Activated CD8-positive, alpha-beta memory T cell treated with anti-CD3 and anti-CD28 coated beads, Interleukin-2, amount 50 U/mL, for 24 hours (primary cell): ENCODE results near the gene TBX15.
"Not testable (repeated sequence)": the region's sequence is repeated elsewhere in the genome, so short reads cannot be mapped to it uniquely, and the experiment has no call there.

Source experiments
- DNase-seq: peaks from one replicate; pipeline ENCODE4 v3.0.0-alpha.2; 2020; ENCODE audit errors: extremely low read depth

TBX15 gene

DNA sequence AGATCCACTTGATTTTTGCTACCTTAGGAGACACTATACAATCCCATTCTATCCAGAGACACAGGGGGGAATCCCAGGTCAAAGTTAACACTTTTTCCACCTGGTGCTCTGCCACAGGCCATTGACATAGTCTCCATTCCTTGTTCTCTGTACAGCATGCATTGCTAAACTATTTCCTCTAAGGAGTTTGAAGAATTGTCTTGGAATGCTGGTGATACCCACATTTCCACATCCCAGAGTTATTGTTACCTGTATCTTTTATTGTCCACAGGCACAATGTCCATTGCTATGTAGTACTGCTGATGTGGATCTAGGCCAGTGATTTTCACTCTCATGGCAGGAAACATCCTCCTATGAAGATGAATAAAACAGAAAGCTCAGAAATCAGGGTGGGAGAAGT lies 61.9 kb downstream of the TBX15 start:
- DNase-seq: no peak

DNA sequence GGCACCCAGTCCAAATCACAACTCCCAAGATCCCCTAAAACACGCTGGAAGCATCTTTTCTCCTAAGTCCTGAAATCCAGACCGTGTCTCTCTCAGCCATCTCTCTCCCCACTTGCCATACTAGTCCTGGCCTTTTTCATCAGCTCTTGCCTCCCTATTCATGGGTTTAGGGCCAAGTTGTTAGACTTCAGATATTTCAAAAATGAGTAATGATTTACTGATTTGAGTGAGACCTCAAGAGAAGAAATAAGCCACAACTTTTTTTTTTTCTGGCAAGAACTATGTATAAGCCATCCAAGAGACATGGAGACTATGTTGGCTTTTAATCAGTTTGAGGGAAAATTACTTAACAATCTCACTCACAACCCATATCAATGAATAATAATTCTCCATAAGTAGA lies 62.5 kb downstream of the TBX15 start:
- no peak for DNase-seq

DNA sequence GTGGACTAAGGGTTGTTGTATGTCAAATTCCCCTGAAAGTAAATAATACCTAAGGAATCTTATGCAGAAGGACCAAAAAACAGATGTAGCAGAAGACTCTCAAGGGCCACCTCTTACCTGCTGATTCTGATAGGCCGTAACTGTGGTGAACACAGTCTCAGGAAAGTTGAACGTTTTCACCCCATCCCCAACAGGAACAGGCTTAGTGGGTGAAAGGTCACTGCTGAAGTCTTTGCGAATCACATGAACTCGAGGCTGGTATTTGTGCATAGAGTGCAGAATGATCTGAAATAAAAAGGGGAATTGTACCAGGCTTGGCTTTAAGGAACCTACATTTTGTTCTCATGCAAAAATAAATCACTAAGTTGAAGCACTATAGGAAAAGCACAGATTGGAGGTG lies 64.8 kb downstream of the TBX15 start:
- DNase-seq: no peak

DNA sequence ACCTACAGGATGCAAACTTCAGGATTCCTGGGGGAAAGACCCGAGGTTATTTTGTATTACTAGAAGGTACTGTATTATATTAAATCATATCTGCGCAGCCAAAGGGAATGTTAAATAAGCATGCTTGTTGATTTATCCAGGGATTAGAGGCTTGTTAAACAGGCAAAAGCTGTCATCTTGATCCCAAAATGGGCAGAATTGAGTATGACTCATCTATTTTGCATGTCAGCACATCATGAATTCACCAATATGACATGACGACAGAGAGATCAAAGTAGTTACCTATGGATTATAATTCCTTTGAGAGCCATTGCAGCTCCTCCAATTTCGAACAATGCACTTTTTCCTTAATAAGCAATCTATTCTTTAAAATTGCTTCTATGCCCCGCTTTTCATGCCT lies 66.1 kb downstream of the TBX15 start:
- DNase-seq: no peak

DNA sequence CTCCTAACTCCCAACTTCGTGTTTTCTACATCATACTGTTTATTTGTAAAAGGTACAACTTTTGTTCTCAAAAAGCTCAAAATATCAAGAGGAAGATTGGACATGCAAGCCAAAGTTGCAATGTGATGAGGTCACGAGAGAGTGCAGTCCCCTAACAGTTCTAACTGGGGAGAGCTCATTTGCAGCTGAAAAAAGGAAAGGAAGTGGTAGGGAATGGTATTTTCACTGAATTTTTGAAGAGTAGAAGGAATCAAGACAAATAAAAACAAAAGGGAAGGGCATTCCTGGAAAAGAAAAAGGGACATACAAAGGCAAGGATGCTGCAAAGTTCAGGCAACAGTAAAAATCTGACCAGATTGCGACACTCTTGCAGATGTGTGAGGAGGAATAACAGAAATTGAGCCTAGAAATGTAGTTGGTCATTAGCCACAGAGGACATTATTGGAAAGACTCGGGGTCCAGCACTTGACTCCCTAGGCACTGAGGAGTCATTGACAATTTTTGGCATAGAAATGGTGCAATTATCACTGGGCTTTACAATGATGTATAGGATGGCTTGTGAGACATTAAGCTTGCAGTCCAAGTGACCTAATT lies 67.9 kb downstream of the TBX15 start:
- DNase-seq: no peak

DNA sequence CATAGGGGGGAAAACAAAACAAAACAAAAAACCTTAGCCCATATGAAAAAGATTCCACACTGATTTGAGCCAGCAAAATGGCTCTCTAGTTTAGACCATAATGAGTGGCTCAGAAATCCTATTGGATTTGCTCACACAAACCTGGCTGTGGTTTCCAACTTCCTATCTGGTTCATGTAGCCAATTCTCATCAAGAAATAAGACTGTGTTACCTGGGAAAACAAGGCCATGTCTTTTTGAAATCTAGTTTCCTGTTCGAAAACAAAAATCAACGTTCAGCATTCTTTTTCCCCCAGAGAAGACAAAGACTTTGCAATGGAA lies 69.2 kb downstream of the TBX15 start:
- no peak for DNase-seq

DNA sequence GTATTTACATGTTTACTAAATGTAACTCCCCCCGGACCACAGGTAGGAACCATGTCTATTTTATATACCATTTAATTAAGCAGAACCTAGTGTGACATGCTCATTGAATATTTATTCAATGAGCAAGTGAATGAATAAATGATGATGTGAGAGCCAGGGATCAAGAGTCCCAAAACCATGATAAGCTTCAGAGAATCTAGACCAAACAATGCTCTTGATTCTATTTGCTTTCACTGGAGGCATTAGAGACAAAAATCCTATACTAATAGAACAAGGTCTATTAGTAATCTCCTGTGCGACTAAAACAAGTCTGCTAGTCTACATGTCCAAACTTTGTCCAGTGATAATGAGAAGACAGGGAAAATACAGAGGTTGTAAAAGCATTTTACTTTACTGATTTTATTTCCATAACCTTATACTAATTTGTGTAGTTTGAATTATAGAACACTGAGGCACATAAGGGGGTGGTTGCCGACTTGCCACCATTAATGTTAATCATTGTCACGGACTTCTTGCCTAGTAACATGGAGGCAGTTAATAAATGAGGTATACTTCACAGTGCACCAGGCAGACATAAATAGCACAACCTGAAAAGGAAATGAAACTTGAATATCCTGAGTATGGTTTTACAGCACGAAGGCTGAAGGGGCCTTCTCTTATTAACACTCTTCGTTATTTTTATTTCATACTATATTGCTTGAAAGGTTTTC lies 69.8 kb downstream of the TBX15 start:
- no peak for DNase-seq

DNA sequence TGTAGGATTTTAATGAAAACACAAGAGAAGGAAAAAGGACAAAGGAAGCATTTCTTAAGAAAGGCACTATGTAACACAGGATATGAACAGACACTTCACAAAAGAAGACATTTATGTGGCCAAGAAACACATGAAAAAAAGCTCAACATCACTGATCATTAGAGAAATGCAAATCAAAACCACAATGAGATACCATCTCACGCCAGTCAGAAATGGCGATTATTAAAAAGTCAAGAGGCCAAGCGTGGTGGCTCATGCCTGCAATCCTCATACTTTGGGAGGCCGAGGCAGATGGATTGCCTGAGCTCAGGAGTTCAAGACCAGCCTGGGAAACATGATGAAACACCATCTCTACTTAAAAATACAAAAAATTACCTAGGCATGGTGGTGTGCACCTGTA lies 71.8 kb downstream of the TBX15 start:
- DNase-seq: not testable (repeated sequence)

DNA sequence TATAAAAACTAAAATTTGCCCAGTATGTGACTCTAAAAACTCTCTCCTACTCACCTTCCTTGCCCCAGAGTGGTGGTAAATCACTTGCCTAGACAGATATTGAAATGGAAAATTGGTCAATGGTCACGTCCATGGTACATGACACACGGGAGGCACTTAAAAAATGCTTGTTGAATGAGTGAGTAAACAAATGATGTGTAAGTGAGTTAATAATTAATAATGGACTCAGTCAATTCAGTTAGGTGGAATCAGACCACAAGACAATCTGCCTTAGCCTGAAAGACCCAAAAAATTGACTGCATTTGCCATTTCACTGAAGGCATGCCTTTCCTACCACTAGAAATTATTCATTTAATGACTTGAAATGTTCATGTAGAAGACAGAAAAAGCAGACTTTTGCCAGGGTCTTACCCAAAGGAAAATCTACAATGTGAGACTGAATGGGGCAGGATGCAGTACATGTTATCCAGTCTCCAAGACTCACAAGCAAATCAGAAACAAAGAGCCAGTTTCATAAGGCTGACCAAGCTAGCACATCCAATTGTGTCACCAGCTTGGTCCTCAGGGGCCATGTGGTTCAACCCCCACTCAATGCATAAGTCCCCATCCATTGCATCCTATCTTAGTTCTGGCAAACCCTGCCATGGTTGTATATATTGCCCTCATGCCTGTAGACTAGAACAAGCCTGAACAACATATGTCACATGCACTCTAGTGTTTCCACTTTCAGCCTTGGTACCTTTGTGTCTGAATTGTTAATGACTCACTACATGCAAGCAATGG lies 73.6 kb downstream of the TBX15 start:
- no peak for DNase-seq

DNA sequence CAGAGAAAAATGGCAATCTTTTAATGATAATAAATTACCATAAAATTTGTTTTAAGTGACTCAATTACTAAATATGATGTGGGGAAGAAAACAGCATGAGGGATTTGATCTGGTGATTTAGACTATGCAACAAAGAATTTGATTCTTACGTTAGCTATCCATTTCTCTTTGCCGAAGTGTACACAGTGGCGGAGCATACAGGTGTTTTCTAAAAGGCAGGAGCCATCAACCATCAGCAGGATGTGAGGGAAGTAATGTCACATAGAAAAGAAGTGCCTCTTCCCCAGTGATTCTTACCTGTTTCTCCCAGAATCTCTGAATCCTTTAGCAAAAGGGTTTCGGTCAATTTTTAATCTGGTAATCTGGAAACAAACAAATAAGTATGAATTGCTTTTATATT lies 74.3 kb downstream of the TBX15 start:
- DNase-seq: no peak

DNA sequence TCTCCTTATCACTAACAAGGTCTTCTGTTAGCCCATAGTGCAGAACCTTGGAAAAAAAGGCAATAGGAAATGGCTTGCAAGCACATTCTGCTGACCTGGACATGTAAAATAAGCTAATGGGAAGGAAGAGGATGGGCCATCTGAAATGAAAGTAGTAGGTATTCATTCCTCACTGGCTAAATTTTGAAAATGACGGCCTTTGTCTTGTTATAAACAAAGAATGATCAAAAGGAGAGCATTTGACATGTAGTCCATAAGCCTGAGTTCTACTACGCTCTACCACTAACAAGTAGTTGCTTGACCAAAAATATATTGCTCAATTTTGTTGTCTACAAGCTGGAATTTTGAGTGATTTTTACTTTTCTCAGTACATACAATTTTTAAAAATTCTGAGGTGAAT lies 75.6 kb downstream of the TBX15 start:
- no peak for DNase-seq

DNA sequence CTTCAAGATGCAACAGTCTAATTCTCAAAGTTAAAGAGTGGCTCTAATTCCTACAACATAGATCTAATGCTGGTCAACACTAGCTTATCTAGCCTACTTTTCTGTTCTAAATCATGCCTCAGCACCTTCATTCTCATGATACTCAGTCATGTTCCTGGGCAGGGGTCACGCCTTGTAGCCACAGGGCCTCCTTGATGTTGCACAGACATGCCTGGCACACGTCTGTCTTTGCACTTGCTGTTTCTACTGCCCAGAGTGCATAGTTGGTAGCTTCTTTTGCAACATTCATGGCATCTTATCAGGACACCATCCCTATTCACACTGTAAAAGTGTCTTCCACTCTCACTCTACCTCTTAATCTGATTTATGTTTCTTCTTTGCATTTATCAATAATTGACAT lies 76.6 kb downstream of the TBX15 start:
- DNase-seq: no peak

DNA sequence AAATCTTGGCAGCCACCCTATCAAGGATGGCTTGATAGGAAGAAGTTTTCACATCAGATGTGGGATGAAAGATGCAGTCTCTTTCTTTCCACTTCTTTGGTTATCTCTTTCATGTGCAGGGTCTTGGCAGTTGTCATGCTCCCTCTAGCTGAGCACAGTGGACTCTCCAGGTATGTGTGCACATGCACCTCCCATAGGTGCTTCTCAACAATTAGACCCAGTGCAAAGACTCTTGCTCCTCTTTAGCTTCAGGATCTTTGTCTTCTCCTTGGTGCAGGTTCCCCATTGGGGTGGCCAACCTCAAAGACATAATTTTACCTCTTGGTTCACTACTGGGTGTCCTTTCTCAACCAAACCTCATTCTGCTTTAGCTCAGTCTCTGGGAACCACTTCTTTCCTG lies 80.7 kb downstream of the TBX15 start:
- DNase-seq: no peak

DNA sequence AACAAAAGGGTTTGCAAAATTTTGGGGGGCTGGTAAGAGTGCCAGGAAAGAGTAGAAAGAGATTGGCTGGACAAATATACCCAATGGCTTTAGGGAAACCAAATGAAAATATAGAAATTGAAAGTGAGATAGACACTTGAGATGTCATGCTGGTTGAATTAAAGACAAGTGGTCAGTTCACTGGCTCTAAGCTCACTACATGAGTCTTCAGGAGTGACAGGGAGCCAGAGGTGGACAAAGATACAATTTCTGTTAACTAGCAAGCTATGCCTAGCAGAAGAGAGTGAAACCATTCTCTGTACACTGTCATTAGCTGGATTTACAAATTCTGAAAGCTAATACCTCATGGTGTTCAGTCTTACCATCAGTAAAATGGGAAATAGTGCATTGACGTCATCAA lies 82.5 kb downstream of the TBX15 start:
- no peak for DNase-seq

DNA sequence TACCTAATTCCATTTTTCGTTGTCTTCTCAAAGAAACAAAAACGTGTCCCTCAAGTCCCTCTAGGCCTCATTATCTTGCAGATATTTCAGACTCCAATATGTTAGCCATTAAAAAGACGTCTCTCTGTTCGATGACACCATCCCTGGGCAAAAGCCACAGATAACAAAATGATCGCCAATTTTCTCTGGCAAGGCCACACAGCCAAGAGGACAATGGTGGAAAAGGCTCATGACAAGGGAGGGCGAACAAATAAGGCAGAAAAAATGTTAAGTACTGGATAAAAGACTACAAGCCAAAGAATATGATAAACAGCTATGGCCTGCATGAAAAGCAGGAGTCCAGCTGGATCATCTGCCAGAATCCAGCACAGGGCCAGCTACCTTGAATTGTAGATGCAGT lies 82.9 kb downstream of the TBX15 start:
- DNase-seq: no peak

DNA sequence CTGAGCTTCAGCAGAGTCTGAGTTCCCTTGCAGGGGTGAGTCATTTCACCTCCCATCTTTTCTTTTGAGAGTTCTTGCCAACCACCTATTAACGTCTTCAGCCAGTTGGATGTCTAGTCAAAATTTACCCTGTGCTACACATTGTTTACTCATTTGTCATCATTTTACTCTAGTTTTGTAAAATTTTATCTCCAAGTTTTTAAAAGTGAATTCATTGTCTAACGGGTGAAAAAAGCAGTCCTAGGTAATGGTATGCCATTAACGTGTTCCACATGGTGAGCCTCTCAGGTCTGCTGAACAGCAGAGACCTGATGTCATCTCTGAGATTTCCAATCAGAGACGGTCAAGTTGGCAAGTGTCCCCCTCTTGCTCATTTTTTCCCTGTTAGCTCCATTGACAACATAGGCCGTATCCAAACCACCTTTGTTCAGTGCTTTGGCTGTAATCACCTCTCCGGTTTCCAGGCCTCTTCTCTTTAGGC lies 85.4 kb downstream of the TBX15 start:
- DNase-seq: no peak

DNA sequence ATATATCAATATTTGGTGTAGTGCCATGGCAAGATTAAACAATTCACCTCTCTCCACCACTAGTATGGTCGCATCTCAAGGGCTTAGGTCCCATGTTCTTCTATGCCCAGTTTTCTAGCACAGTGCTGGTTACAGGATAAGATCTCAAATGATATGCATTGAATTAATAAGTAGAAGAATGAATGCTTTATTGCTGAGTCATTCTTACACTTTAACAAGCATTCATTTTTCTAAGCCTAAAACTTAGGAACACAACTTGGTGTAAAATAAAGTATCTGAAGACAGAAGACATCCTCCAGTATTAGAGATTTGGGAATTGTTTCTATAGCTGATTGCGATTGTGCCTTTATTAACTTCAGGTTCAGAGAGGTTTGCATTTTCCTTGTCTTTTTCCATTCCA lies 85.8 kb downstream of the TBX15 start:
- no peak for DNase-seq

DNA sequence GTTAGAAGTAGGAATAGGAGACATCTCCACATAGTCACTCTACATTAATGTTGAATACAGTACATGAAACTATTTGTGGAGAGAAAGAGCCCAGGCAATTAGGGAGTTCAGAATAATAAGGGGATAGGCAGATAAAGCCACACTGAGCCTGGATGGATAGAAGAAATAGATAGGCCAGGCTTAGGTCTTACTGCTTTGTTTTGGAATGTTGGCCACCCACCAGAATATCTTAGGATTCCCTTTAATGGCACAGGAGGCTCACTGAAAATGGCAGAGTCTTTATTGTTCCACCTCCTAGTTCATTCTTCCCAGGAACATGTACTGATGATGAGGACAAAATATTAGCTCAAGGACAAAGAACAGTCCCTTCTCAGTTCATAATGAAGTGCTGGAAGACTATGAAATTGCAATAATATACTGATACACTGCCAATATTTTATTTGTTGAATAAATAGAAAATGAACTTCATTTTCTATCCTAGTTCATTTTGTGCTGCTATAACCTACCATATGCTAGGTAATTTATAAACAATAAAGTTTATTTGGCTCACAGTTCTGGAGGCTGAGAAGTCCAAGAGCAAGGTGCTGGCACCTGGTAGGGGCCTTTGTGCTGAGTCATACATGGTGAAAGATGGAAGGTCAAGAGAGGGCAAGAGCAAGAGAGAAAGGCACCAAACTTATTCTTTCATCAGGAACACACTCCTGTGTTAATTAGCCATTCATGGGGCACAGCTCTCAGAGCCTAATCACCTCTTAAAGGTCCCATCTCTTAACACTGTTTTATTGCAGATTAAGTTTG lies 87.3 kb downstream of the TBX15 start:
- no peak for DNase-seq

DNA sequence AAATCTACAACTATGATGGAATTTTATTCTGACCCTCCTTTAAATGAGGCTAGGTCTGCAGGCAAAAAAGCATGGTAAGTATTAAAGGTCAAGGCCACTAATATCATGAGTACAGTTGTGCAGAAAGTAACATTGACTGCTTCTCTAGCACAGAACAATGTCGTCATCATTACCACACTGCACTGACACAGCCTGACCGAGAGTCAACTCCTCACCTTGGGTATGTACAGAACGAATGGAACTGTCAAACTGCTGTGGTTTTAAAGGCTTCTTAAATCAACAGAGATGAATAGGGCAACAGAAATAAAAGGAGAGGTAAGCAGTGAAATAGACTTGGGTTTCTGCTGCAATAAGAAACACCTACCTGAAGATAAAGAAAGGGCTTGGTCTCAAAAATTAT lies 88.8 kb downstream of the TBX15 start:
- DNase-seq: no peak

DNA sequence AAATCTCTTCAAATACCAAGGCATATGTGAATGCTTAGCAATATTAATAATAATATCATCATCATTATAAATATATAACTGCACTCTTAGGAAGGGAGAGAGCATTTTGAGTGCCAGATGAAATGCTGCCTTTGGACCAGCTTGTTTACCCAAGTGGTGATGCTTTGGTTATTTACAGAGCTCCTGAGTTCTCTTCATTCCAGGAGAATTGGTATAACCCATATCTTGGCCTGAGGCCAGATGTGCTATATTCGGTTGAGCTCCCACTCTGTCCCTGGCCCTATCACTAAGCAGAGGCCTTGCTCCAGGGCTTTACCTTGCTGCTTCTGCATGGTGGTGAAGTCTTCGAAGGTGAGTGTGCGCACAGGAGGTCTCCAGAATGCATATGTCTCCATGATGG lies 89.4 kb downstream of the TBX15 start:
- no peak for DNase-seq

DNA sequence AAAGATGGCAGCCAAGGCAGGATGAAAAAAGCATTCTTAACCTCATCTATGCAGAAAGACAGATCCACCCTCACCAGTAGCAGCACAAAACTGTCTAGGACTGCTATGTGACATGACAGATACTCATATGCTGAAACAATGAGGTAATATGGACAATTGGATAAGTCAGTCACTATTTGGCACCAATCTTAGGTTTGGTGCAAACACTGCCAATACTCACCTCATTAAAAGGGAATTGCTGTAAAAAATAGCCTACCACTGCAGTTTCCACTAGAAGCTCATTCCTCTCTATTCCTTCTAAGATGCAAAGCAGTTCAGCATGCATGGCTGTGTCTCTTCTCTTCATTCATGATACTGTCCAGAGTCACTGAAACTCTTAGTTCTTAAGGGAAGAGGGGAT lies 91.7 kb downstream of the TBX15 start:
- no peak for DNase-seq

DNA sequence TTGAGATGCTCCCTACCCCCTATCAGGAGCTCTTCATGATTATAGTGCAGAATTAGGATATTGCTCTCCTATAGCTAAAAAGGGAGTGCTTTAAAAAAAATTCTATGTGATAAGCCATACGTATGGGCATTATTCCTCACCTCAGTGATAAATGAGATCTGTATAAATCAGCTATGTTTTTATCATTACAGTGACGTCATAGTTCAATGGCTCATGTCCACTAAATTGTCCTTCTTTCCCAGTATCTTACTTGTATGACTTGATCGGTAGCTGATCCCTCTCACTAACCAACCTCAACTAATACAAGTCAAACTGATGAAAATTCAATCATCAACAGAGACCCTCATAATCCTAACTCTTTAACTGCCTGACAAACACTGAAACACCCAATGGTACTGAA lies 93.3 kb downstream of the TBX15 start:
- DNase-seq: no peak
